DMS53 treated with DMSO at 0.1 percent for 48 hours (cell line): Measurements from ENCODE around the gene GPR156.
"Not testable (repeated sequence)": the region's sequence is repeated elsewhere in the genome, so short reads cannot be mapped to it uniquely, and the experiment has no call there.

Source experiments
- DNase-seq: peaks from one replicate; lab custom pipeline; 2025; ENCODE audit not compliant: unreplicated experiment; lab: John Stamatoyannopoulos, UW

GPR156 gene

GRCh38 chr3:120163816-120164215 is 121.2 kb downstream of the GPR156 start:
- DNase-seq: no peak

- DNase-seq: no peak
These were observed 122.0 kb downstream of the GPR156 start for GRCh38 chr3:120163026-120163425.

- no peak for DNase-seq
These were observed 122.6 kb downstream of the GPR156 start for GRCh38 chr3:120162400-120162799.

GRCh38 chr3:120161902-120162301 is 123.1 kb downstream of the GPR156 start:
- DNase-seq: no peak

GRCh38 chr3:120160050-120160449 is 125.0 kb downstream of the GPR156 start:
- DNase-seq: peak; percentile 19

- DNase-seq: no peak
These were observed 127.3 kb downstream of the GPR156 start for GRCh38 chr3:120157681-120158080.

GRCh38 chr3:120157113-120157512 is 127.9 kb downstream of the GPR156 start:
- DNase-seq: no peak

GRCh38 chr3:120156699-120157098 is 128.3 kb downstream of the GPR156 start:
- DNase-seq: no peak

- DNase-seq: not testable (repeated sequence)
These were observed 129.3 kb downstream of the GPR156 start for GRCh38 chr3:120155694-120156093.

- no peak for DNase-seq
These were observed 129.9 kb downstream of the GPR156 start for GRCh38 chr3:120155108-120155507.

GRCh38 chr3:120153294-120153693 is 131.7 kb downstream of the GPR156 start:
- no peak for DNase-seq

- DNase-seq: no peak
These were observed 133.2 kb downstream of the GPR156 start for GRCh38 chr3:120151791-120152190.

GRCh38 chr3:120148187-120148949 is 136.7 kb downstream of the GPR156 start:
- DNase-seq: no peak

- peak; percentile 87 for DNase-seq
These were observed 137.8 kb downstream of the GPR156 start for GRCh38 chr3:120147072-120147871.

GRCh38 chr3:120145542-120146285 is 139.3 kb downstream of the GPR156 start:
- DNase-seq: no peak

GRCh38 chr3:120144267-120144666 is 140.8 kb downstream of the GPR156 start:
- no peak for DNase-seq

GRCh38 chr3:120143676-120144075 is 141.3 kb downstream of the GPR156 start:
- DNase-seq: no peak

- no peak for DNase-seq
These were observed 142.8 kb downstream of the GPR156 start for GRCh38 chr3:120142236-120142635.

GRCh38 chr3:120140098-120140742 is 144.8 kb downstream of the GPR156 start:
- DNase-seq: no peak

- no peak for DNase-seq
These were observed 145.9 kb downstream of the GPR156 start for GRCh38 chr3:120139140-120139539.

- DNase-seq: no peak
These were observed 147.5 kb downstream of the GPR156 start for GRCh38 chr3:120137548-120137947.
